Breast epithelium (tissue), 4 donors: ENCODE results near the gene HACD2. TPM values are rescaled to one million over a fixed set of nuclear protein-coding genes. Genes with fewer than 3 reads are reported as not detected.

ENCODE experiments used
- DNase-seq, 2 donors: peaks; one replicate each; pipeline ENCODE4 v3.0.0-alpha.2; 2019; ENCODE audit warnings: low spot score in 2 of 2
- H3K27ac ChIP-seq, 2 donors: fragments of 200-600 bp; sonication (generic) in 1 of 2; one replicate each; pipeline ENCODE4 v1.5.1; 2016 to 2019; ENCODE audit warnings: mild to moderate bottlenecking in 1 of 2
- H3K27me3 ChIP-seq, 2 donors: fragments of 200-600 bp; sonication (generic) in 1 of 2; one replicate each; pipeline versions ENCODE4 v1.5.1 to v1.6.0; 2017 to 2019; ENCODE audit warnings: control low read depth in 1 of 2, mild to moderate bottlenecking in 1 of 2
- H3K36me3 ChIP-seq: fragments of 200-600 bp; one replicate; pipeline ENCODE4 v1.5.1; 2019
- H3K4me1 ChIP-seq, 2 donors: fragments of 200-600 bp; sonication (generic); one replicate each; pipeline ENCODE4 v1.5.1; 2016 to 2019; ENCODE audit warnings: control low read depth in 1 of 2
- H3K4me3 ChIP-seq, 3 donors: fragments of 200-600 bp; sonication (generic); 1 replicate in 2 of 3; 2 replicates in 1 of 3; pipeline ENCODE4 v1.5.1; 2016 to 2019; ENCODE audit warnings: mild to moderate bottlenecking in 3 of 3, moderate library complexity in 2 of 3
- H3K9me3 ChIP-seq, 2 donors: fragments of 200-600 bp; sonication (generic) in 1 of 2; one replicate each; pipeline ENCODE4 v1.5.1; 2016 to 2019; ENCODE audit warnings: control low read depth in 1 of 2
- POLR2A ChIP-seq: fragments of 450-650 bp; IDR thresholded peaks from one replicate; pipeline ENCODE4 v1.6.1; 2016; ENCODE audit warnings: antibody characterized with exemption, mild to moderate bottlenecking, moderate library complexity
- POLR2AphosphoS5 ChIP-seq, 3 donors: sonication (generic); formaldehyde crosslinking; IDR thresholded peaks; one replicate each; pipeline ENCODE4 v1.6.1; 2017; ENCODE audit warnings: antibody characterized with exemption in 3 of 3
- intact Hi-C: fragments of 100-400 bp; cut with DNase I; formaldehyde crosslinking; loops from one replicate; pipeline ENCODE4 v1.15.1; 2023; ENCODE audit warnings: low total_unique reads
- total RNA-seq, 3 donors: library from RNA; depleted of rRNA; stranded (reverse); fragments of >200 nt; gene quantifications; one replicate each; pipeline ENCODE4 v1.1.0, GENCODE V29; 2016
- TF ChIP-seq, protein P1 (sequence below), 3 donors: fragments of 450-650 bp; IDR thresholded peaks; one replicate each; pipeline ENCODE4 v1.5.1; 2016 to 2017; ENCODE audit warnings: antibody characterized with exemption in 3 of 3, mild to moderate bottlenecking in 3 of 3, moderate library complexity in 3 of 3

Gene HACD2
- total RNA-seq, 3 donors from 2014 or later, result 29.5 to 61.0 (median 55.9) TPM

DNA sequence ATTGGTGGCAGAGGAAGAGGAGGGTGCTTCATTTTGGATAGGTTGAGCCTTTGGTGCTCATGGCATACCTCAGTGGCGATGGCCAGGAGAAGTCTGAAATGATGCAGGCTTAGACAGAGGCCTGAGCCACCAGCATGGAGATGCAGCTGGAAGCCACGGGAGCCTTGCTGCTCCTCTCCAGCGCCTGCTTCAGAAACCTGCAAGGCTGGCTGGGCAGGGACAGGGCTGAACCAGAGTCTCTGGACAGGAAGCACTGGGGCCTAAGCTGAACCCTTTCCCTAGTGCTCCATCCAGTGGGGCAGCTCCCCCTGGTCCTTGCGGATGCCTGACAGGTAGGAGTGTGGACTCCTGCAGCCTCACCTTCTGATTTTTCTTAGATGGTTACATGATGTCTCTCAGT, 99.3 kb downstream of the HACD2 start:
- Histone ChIP-seq H3K4me1 (no peaks in the 10 kb centered on the region), H3K27me3 (no peaks in the 10 kb centered on the region), H3K4me3 (no peak overlapping the region), H3K36me3 (no peaks in the 10 kb centered on the region), H3K27ac (no peak overlapping the region), H3K9me3 (no peaks in the 10 kb centered on the region)
- intact Hi-C loops, result loop anchor here (10.0 kb wide), 1 partner anchor 151 kb away; no protein-coding TSS in a partner anchor
- TF ChIP-seq, protein P1, sequence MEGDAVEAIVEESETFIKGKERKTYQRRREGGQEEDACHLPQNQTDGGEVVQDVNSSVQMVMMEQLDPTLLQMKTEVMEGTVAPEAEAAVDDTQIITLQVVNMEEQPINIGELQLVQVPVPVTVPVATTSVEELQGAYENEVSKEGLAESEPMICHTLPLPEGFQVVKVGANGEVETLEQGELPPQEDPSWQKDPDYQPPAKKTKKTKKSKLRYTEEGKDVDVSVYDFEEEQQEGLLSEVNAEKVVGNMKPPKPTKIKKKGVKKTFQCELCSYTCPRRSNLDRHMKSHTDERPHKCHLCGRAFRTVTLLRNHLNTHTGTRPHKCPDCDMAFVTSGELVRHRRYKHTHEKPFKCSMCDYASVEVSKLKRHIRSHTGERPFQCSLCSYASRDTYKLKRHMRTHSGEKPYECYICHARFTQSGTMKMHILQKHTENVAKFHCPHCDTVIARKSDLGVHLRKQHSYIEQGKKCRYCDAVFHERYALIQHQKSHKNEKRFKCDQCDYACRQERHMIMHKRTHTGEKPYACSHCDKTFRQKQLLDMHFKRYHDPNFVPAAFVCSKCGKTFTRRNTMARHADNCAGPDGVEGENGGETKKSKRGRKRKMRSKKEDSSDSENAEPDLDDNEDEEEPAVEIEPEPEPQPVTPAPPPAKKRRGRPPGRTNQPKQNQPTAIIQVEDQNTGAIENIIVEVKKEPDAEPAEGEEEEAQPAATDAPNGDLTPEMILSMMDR (IDR thresholded peaks at IDR 0.05), result no peak
- TF ChIP-seq POLR2A (no peak), POLR2AphosphoS5 (IDR thresholded peaks at IDR 0.05) (no peak)
- no peak for DNase-seq

DNA sequence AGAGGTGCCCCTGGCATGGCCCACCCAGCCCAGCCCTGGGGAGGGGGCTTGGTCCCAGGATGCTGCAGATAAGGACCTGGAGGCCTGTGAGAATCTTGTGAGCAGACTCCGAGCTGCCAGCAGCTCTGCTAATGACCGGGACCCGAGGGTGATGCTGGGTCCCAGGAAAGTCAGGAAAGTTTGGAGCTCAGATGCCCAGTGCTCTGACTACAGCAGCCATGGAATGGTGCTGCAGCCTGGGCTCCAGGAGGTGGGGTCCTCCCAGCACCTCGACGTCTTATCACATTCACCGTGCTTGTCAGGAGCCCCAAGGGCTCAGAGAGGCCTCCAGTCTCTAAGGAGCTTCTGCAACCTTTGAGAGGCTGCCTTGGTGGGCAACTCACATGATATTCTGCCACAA, 101.7 kb downstream of the HACD2 start:
- TF ChIP-seq, protein P1 (IDR thresholded peaks at IDR 0.05), result no peak
- TF ChIP-seq POLR2AphosphoS5 (IDR thresholded peaks at IDR 0.05) (no peak), POLR2A (no peak)
- intact Hi-C loops, result loop anchor here (10.0 kb wide), 1 partner anchor 148 kb away; no protein-coding TSS in a partner anchor

DNA sequence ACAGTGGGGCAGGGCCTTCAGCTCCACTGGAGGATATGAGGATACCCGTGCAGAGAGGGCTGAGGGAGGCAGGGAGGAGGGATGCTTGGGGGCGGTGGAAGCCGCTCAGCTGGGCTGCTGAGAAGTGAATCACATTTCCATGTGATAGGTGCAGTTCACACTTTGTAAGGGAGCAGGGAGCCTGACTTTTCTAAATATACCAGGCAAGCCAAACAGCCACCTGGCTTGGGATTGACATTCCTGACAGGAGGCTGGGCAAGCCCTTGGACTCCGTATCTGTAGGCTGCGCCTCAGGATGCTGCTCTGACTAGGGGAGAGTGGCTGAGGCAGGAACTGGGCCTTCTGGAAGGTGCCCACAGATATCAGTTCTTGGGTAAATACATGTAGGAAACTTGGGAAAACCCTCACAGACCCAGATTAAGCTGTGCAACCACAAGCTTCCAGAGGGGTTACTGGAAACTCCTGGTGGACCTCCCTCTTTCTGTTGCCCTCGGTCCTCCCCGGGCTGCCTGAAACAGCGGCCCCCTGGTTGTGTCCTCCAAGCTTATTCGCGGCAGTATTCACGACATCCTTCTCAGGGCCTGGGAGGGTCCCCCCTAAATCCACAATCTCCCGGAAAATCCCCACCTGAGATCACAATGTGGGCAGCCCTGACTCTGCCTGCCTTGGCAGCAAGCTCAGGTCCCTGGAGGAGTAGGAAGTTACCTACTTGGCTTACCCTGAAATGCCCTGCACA, 103.0 kb downstream of the HACD2 start:
- TF ChIP-seq, protein P1 (IDR thresholded peaks at IDR 0.05), result no peak
- TF ChIP-seq POLR2AphosphoS5 (IDR thresholded peaks at IDR 0.05) (no peak), POLR2A (no peak)
- Histone ChIP-seq H3K27ac (peak overlapping the region; percentile 33 to 69), H3K27me3 (no peaks in the 10 kb centered on the region), H3K4me1 (no peaks in the 10 kb centered on the region), H3K9me3 (no peaks in the 10 kb centered on the region), H3K4me3 (no peak overlapping the region), H3K36me3 (no peaks in the 10 kb centered on the region)
- no peak for DNase-seq
- intact Hi-C loops, result loop anchor here (10.0 kb wide), 1 partner anchor 147 kb away; no protein-coding TSS in a partner anchor

More for the DNA sequence above, 101.7 kb downstream of the HACD2 start:
- Histone ChIP-seq H3K4me3 (no peak overlapping the region), H3K36me3 (no peaks in the 10 kb centered on the region), H3K4me1 (no peaks in the 10 kb centered on the region), H3K9me3 (no peaks in the 10 kb centered on the region), H3K27ac (no peak overlapping the region), H3K27me3 (no peaks in the 10 kb centered on the region)
- no peak for DNase-seq

DNA sequence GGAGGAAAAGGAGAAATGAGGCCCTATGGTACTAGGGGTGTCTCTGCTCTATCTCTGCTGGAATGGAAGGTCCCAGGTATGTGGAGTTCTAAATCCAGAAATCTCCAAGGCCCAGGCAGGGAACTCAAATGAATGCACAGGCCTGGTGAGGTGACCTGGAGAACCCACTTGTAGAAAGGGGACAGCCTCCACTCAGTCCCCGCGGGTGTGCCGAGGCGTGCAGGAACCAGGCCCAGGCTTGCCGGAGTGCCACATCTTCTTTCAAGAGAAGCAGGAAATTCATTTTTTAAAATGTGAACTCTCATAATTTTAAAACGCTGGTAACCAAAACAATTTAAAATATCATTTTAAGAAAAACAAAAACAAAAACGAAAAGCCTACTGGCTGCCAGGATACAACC, 103.8 kb downstream of the HACD2 start:
- intact Hi-C loops, result loop anchor here (10.0 kb wide), 1 partner anchor 146 kb away; no protein-coding TSS in a partner anchor

DNA sequence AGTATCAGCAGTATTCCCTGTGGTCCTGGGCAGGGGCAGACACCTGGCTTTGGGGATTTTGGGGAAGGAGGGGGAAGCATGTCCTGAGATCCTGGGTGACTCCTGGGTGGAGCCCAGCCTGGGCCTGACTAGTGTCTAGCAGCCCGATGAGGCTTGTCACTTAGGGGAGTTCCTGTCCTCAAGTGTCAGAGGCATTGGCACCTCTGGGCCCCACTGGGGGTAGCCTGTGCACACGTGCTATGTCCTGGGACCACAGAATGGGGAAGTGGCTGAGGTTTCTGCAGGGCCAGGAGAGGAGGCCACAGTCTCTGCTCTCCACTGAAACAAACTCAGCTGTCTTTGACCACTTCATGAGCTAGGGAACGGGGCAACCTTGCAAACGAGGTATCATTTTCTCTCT, 104.4 kb downstream of the HACD2 start:
- Histone ChIP-seq H3K9me3 (no peaks in the 10 kb centered on the region), H3K4me3 (no peak overlapping the region), H3K27me3 (no peaks in the 10 kb centered on the region), H3K36me3 (no peaks in the 10 kb centered on the region), H3K27ac (peak overlapping the region in 1 of 2 donors; percentile 12), H3K4me1 (no peaks in the 10 kb centered on the region)
- no peak for DNase-seq
- intact Hi-C loops, result loop anchor here (10.0 kb wide), 1 partner anchor 146 kb away; no protein-coding TSS in a partner anchor
- TF ChIP-seq, protein P1 (IDR thresholded peaks at IDR 0.05), result no peak
- no peak for TF ChIP-seq POLR2A
- TF ChIP-seq POLR2AphosphoS5 (IDR thresholded peaks at IDR 0.05), result no peak

More for the DNA sequence above, 103.8 kb downstream of the HACD2 start:
- Histone ChIP-seq H3K4me1 (no peaks in the 10 kb centered on the region), H3K27me3 (no peaks in the 10 kb centered on the region), H3K4me3 (no peak overlapping the region), H3K9me3 (no peaks in the 10 kb centered on the region), H3K36me3 (no peaks in the 10 kb centered on the region), H3K27ac (peak overlapping the region; percentile 12 to 33)
- no peak for TF ChIP-seq POLR2AphosphoS5 (IDR thresholded peaks at IDR 0.05)
- no peak for TF ChIP-seq POLR2A
- TF ChIP-seq, protein P1 (IDR thresholded peaks at IDR 0.05), result no peak
- DNase-seq, result peak in 1 of 2 donors; percentile 36
